ENCODE measurements around the gene BNC2. TPM values are rescaled to one million over a fixed set of nuclear protein-coding genes. Genes with fewer than 3 reads are reported as not detected.

Gene BNC2
- total RNA-seq, 1 experiment from 2014 or later: 43.6 TPM

DNA sequence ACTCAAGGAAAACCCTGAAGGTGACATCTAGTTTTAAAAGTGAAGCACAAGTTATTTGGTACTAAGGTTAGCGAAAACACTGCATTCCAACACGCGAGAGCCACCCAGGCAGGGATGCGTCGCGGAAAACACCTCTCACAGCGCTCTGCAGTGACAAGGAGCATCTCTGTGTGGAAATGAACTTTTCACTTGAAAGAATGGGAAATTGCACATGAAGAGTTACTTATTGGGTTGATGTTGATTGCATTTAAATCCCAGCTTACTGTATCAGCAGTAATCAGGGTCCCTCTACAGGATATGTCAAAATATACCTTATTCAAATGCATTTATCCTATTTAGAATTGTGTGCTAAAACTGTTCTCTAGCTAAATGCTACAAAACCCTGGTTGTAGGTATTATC is 144.4 kb downstream of the BNC2 start:
- Histone ChIP-seq H3K23ac (ENCODE audit: insufficient read length, low read depth, low read length) (no peak overlapping the region), H2BK120ac (ENCODE audit: low read depth, low read length, poor library complexity, severe bottlenecking) (no peak overlapping the region), H4K8ac (replicated peaks; ENCODE audit: insufficient read length, low read depth, low read length) (no peak overlapping the region), H3T11ph (ENCODE audit: low read length) (no peak overlapping the region), H3K4me2 (ENCODE audit: insufficient read depth, insufficient read length, low read length) (peak overlapping the region; percentile 73), H2BK5ac (ENCODE audit: insufficient read length, low read length) (no peak overlapping the region), H2AFZ (ENCODE audit: low read length) (no peak overlapping the region), H2AK5ac (ENCODE audit: insufficient read length, low read length) (no peak overlapping the region), H2BK12ac (ENCODE audit: insufficient read length, low read depth, low read length) (no peak overlapping the region), H2BK15ac (ENCODE audit: low read depth, low read length) (no peak overlapping the region), H3K9ac (ENCODE audit: extremely low read depth, insufficient read length, low read length) (peak overlapping the region; percentile 3), H3K4me1 (ENCODE audit: insufficient read depth, low read length) (peaks cover 12% of the 10 kb centered on the region; the same call in 1 of the 2 replicates), H3K27me3 (ENCODE audit: insufficient read depth, low read length) (no peaks in the 10 kb centered on the region), H3K79me1 (ENCODE audit: insufficient read depth, low read depth, low read length, poor library complexity, severe bottlenecking) (no peaks in the 10 kb centered on the region), H3K14ac (ENCODE audit: insufficient read depth, low read length) (peak overlapping the region; percentile 21; the same call in 1 of the 2 replicates), H3K79me2 (ENCODE audit: insufficient read depth, low read length) (peaks cover 6% of the 10 kb centered on the region; the same call in 1 of the 2 replicates), H4K5ac (ENCODE audit: insufficient read length, low read depth, low read length) (peak overlapping the region; percentile 12), H3K18ac (ENCODE audit: insufficient read length, low read depth, low read length) (no peak overlapping the region), H3K56ac (ENCODE audit: insufficient read length, low read depth, low read length) (no peak overlapping the region), H3K23me2 (ENCODE audit: insufficient read length, low read depth, low read length, poor library complexity, severe bottlenecking) (peaks cover 14% of the 10 kb centered on the region), H3K9me3 (ENCODE audit: control insufficient read depth, low read depth, low read length) (no peaks in the 10 kb centered on the region), H4K91ac (ENCODE audit: insufficient read length, low read depth, low read length) (no peak overlapping the region), H3K27ac (ENCODE audit: insufficient read length, low read depth, low read length) (no peak overlapping the region), H3K4ac (ENCODE audit: low read depth, low read length) (no peak overlapping the region), H2BK20ac (ENCODE audit: low read depth, low read length, poor library complexity, severe bottlenecking) (no peak overlapping the region), H4K20me1 (ENCODE audit: control insufficient read depth, insufficient read depth, insufficient read length) (no peaks in the 10 kb centered on the region)
- Mint-ChIP-seq H3K9me3 (no peaks in the 10 kb centered on the region), H3K27me3 (ENCODE audit: low read depth) (no peaks in the 10 kb centered on the region), H3K27ac (peak overlapping the region; percentile 46 to 80 (median 59); a peak in 6 of 7 replicates), H3K36me3 (ENCODE audit: insufficient read depth in 1 of 3, low read depth in 3 of 3) (no peaks in the 10 kb centered on the region), H3K4me3 (peak overlapping the region; percentile 73 to 91), H3K4me1 (peaks cover 61 to 63% of the 10 kb centered on the region in 2 experiments)
- TF ChIP-seq, protein P1, sequence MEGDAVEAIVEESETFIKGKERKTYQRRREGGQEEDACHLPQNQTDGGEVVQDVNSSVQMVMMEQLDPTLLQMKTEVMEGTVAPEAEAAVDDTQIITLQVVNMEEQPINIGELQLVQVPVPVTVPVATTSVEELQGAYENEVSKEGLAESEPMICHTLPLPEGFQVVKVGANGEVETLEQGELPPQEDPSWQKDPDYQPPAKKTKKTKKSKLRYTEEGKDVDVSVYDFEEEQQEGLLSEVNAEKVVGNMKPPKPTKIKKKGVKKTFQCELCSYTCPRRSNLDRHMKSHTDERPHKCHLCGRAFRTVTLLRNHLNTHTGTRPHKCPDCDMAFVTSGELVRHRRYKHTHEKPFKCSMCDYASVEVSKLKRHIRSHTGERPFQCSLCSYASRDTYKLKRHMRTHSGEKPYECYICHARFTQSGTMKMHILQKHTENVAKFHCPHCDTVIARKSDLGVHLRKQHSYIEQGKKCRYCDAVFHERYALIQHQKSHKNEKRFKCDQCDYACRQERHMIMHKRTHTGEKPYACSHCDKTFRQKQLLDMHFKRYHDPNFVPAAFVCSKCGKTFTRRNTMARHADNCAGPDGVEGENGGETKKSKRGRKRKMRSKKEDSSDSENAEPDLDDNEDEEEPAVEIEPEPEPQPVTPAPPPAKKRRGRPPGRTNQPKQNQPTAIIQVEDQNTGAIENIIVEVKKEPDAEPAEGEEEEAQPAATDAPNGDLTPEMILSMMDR (conservative IDR thresholded peaks at IDR 0.05): no peak; the same call in 2 of the 3 replicates
- DNase-seq: no peak
- WGBS (ENCODE audit: extremely low coverage, insufficient read length, low lambda C conversion rate): no CpG with 5 or more reads among the region's 7 CpGs

All from H9 (cell line).